SKM-1 treated with dmso at 0.1 percent for 144 hours (cell line): Measurements from ENCODE around the gene WFS1.

ENCODE experiments used
- DNase-seq: peaks from one replicate; lab custom pipeline; 2025; ENCODE audit not compliant: unreplicated experiment; lab: John Stamatoyannopoulos, UW

WFS1 gene

GRCh38 chr4:6279582-6280289 lies 10.1 kb downstream of the WFS1 start:
- DNase-seq, result no peak

GRCh38 chr4:6280365-6280996 lies 10.8 kb downstream of the WFS1 start:
- no peak for DNase-seq

GRCh38 chr4:6281436-6282313 lies 12.0 kb downstream of the WFS1 start:
- DNase-seq, result no peak

- no peak for DNase-seq
These were observed 12.7 kb downstream of the WFS1 start for GRCh38 chr4:6282314-6282771.

- DNase-seq, result no peak
These were observed 13.6 kb downstream of the WFS1 start for GRCh38 chr4:6283282-6283681.

GRCh38 chr4:6287017-6287788 lies 17.6 kb downstream of the WFS1 start:
- no peak for DNase-seq

GRCh38 chr4:6288342-6288741 lies 18.7 kb downstream of the WFS1 start:
- no peak for DNase-seq

GRCh38 chr4:6288871-6289270 lies 19.2 kb downstream of the WFS1 start:
- DNase-seq, result no peak

- DNase-seq, result no peak
These were observed 20.6 kb downstream of the WFS1 start for GRCh38 chr4:6290256-6290655.

- DNase-seq, result no peak
These were observed 21.3 kb downstream of the WFS1 start for GRCh38 chr4:6290769-6291547.

- DNase-seq, result no peak
These were observed 22.2 kb downstream of the WFS1 start for GRCh38 chr4:6291784-6292297.

- no peak for DNase-seq
These were observed 22.9 kb downstream of the WFS1 start for GRCh38 chr4:6292376-6293096.

- no peak for DNase-seq
These were observed 23.4 kb downstream of the WFS1 start for GRCh38 chr4:6293097-6293445.

GRCh38 chr4:6293661-6294060 lies 24.0 kb downstream of the WFS1 start:
- DNase-seq, result no peak

GRCh38 chr4:6294705-6295421 lies 25.2 kb downstream of the WFS1 start:
- DNase-seq, result no peak

- DNase-seq, result no peak
These were observed 25.8 kb downstream of the WFS1 start for GRCh38 chr4:6295495-6295894.

GRCh38 chr4:6296026-6296425 lies 26.4 kb downstream of the WFS1 start:
- no peak for DNase-seq

- no peak for DNase-seq
These were observed 27.7 kb downstream of the WFS1 start for GRCh38 chr4:6297266-6297815.

GRCh38 chr4:6298035-6298434 lies 28.4 kb downstream of the WFS1 start:
- no peak for DNase-seq
